HCT116 (cell line): Measurements from ENCODE around the gene PCDH15. TPM values are rescaled to one million over a fixed set of nuclear protein-coding genes. Genes with fewer than 3 reads are reported as not detected.

Source experiments
- ATAC-seq: fragments of 200-7000 bp; cut with Tn5 transposase; 2 replicates; pipeline ENCODE4 v1.9.1; 2020; ENCODE audit warnings: mild to moderate bottlenecking, moderate library complexity
- BruUV-seq: library from RNA; stranded (reverse); fragments of 400-500 nt; replicated peaks from 2 replicates; lab custom pipeline; 2021; lab: Mats Ljungman, UMichigan
- CTCF ChIA-PET: fragments of 300-600 bp; sonication (Branson Sonifier 250); formaldehyde crosslinking; loops from one replicate; lab custom pipeline; 2021; ENCODE audit warnings: antibody characterized with exemption; lab: Charles Lee
- POLR2A ChIA-PET: fragments of 300-600, 350-600 bp; sonication (Branson Sonifier 250); formaldehyde crosslinking; loops from one replicate; lab custom pipeline; 2021; ENCODE audit warnings: antibody characterized with exemption; lab: Charles Lee
- RAD21 ChIA-PET, 2 experiments: fragments of 300-600 bp; sonication (Branson Sonifier 250); formaldehyde crosslinking; loops; one replicate each; lab custom pipeline; 2023; ENCODE audit warnings: low total read pairs in 2 of 2; ENCODE audit not compliant: uncharacterized antibody in 2 of 2, unreplicated experiment in 2 of 2, low non-redundant PET in 1 of 2; lab: Charles Lee
- DNase-seq: peaks from one replicate; pipeline ENCODE4 v3.0.0-alpha.2; 2010; ENCODE audit warnings: low read depth, low spot score
- H2AFZ ChIP-seq: fragments of 200-600 bp; shearing (Covaris generic), sonication (generic); 2 replicates; pipeline ENCODE4 v1.6.1; 2017; ENCODE audit warnings: low read depth, mixed run types, mixed read lengths, antibody characterized with exemption, low read length; ENCODE audit not compliant: poor library complexity, severe bottlenecking
- H3K27ac ChIP-seq: 2 replicates; pipeline ENCODE4 v1.5.1; 2012; ENCODE audit warnings: low read depth, low read length
- H3K27me3 ChIP-seq: fragments of 200-600 bp; sonication (generic); 2 replicates; pipeline ENCODE4 v1.6.1; 2016; ENCODE audit warnings: mixed run types, low read length, mixed read lengths; ENCODE audit not compliant: insufficient read depth
- H3K36me3 ChIP-seq, 2 experiments: fragments of 200-500 bp in 1 of 2; fragments of 200-600 bp in 1 of 2; sonication (Bioruptor generic) in 1 of 2; sonication (generic) in 1 of 2; 2 replicates each; pipeline versions ENCODE4 v1.5.1 to v1.6.1; 2014 to 2016; ENCODE audit warnings: low read length in 2 of 2, inconsistent platforms in 1 of 2, mixed read lengths in 1 of 2, mixed run types in 1 of 2; ENCODE audit not compliant: insufficient read depth in 2 of 2, control insufficient read depth in 1 of 2
- H3K4me1 ChIP-seq, 2 experiments: fragments of 200-600 bp in 1 of 2; sonication (generic) in 1 of 2; 2 replicates each; pipeline versions ENCODE4 v1.5.1 to v1.6.1; 2012 to 2017; ENCODE audit warnings: low read length in 2 of 2, inconsistent platforms in 1 of 2, mild to moderate bottlenecking in 1 of 2, mixed read lengths in 1 of 2, mixed run types in 1 of 2, moderate library complexity in 1 of 2; ENCODE audit not compliant: insufficient read depth in 2 of 2, control insufficient read depth in 1 of 2
- H3K4me2 ChIP-seq: fragments of 200-600 bp; sonication (generic); 2 replicates; pipeline ENCODE4 v1.6.1; 2017; ENCODE audit warnings: mixed run types, low read length, mixed read lengths
- H3K4me3 ChIP-seq, 2 experiments: fragments of 200-600 bp in 1 of 2; sonication (generic) in 1 of 2; replicated peaks in 1 of 2; 2 replicates each; pipeline ENCODE4 v1.5.1; 2011 to 2016; ENCODE audit warnings: low read length in 2 of 2, control low read depth in 1 of 2, low read depth in 1 of 2, mild to moderate bottlenecking in 1 of 2, mixed read lengths in 1 of 2, mixed run types in 1 of 2
- H3K79me2 ChIP-seq: fragments of 200-600 bp; sonication (generic); 2 replicates; pipeline ENCODE4 v1.6.1; 2017; ENCODE audit warnings: mild to moderate bottlenecking, mixed run types, low read length, moderate library complexity, mixed read lengths; ENCODE audit not compliant: insufficient read depth
- H3K9ac ChIP-seq: fragments of 200-600 bp; sonication (generic); 2 replicates; pipeline ENCODE4 v1.6.1; 2016; ENCODE audit warnings: low read length, mixed read lengths
- H3K9me2 ChIP-seq: fragments of 200-600 bp; sonication (generic), shearing (Covaris generic); 2 replicates; pipeline ENCODE4 v1.6.1; 2017; ENCODE audit warnings: mixed run types, mild to moderate bottlenecking, moderate library complexity; ENCODE audit not compliant: insufficient read depth
- H3K9me3 ChIP-seq, 2 experiments: fragments of 200-500 bp in 1 of 2; fragments of 200-600 bp in 1 of 2; sonication (Bioruptor generic) in 1 of 2; sonication (generic) in 1 of 2; 2 replicates each; pipeline ENCODE4 v1.6.1; 2014 to 2017; ENCODE audit warnings: low read length in 2 of 2, mixed read lengths in 2 of 2, inconsistent platforms in 1 of 2, low read depth in 1 of 2, mild to moderate bottlenecking in 1 of 2, mixed run types in 1 of 2, moderate library complexity in 1 of 2; ENCODE audit not compliant: control insufficient read depth in 1 of 2, insufficient read depth in 1 of 2
- H4K20me1 ChIP-seq: fragments of 200-600 bp; sonication (generic), shearing (Covaris generic); 2 replicates; pipeline ENCODE4 v1.6.1; 2017; ENCODE audit warnings: mixed run types, mild to moderate bottlenecking, moderate library complexity; ENCODE audit not compliant: insufficient read depth
- CEBPB ChIP-seq: IDR thresholded peaks from 2 replicates; pipeline ENCODE4 v1.6.1; 2012; ENCODE audit warnings: low read depth
- ELF1 ChIP-seq: IDR thresholded peaks from 2 replicates; pipeline ENCODE4 v1.6.1; 2012; ENCODE audit warnings: low read depth, borderline replicate concordance
- FOSL1 ChIP-seq: IDR thresholded peaks from 2 replicates; pipeline ENCODE4 v1.6.1; 2012; ENCODE audit warnings: low read depth
- JUND ChIP-seq: IDR thresholded peaks from 2 replicates; pipeline ENCODE4 v1.6.1; 2012
- RAD21 ChIP-seq: IDR thresholded peaks from 2 replicates; pipeline ENCODE4 v1.6.1; 2012; ENCODE audit warnings: low read depth, mild to moderate bottlenecking
- SP1 ChIP-seq: IDR thresholded peaks from 2 replicates; pipeline ENCODE4 v1.6.1; 2012; ENCODE audit warnings: low read depth
- TCF7L2 ChIP-seq: IDR thresholded peaks from 2 replicates; pipeline ENCODE4 v1.7.0; 2011; ENCODE audit warnings: borderline replicate concordance, inconsistent platforms; ENCODE audit not compliant: insufficient read depth, insufficient read length; ENCODE audit errors: extremely low read depth
- ZFX ChIP-seq: fragments of 450-650 bp; IDR thresholded peaks from 2 replicates; pipeline ENCODE4 v1.6.1; 2017
- ZNF274 ChIP-seq: fragments of 200-500 bp; sonication (Bioruptor generic); IDR thresholded peaks from 2 replicates; pipeline ENCODE4 v1.6.1; 2014; ENCODE audit warnings: mild to moderate bottlenecking, low read depth, low read length, inconsistent platforms
- intact Hi-C: fragments of 100-400 bp; cut with micrococcal nuclease; formaldehyde crosslinking; loops from 2 replicates; pipeline ENCODE4 v1.10.0; 2022
- total RNA-seq: library from RNA; stranded (reverse); gene quantifications from one replicate; pipeline ENCODE4 v1.2.1, GENCODE V29; 2021; ENCODE audit not compliant: unreplicated experiment
- TF ChIP-seq, protein P1 (sequence below): IDR thresholded peaks from 2 replicates; pipeline ENCODE4 v1.6.1; 2012; ENCODE audit warnings: low read depth
- TF ChIP-seq, protein P2 (sequence below), 3 experiments: fragments of 200-600 bp in 1 of 3; sonication (generic) in 1 of 3; IDR thresholded peaks in 2 of 3; conservative IDR thresholded peaks in 1 of 3; 2 replicates each; pipeline ENCODE4 v1.5.1; 2012 to 2017; ENCODE audit warnings: low read depth in 2 of 3, low read length in 2 of 3, antibody characterized with exemption in 1 of 3, borderline replicate concordance in 1 of 3, control low read depth in 1 of 3, mild to moderate bottlenecking in 1 of 3, mixed read lengths in 1 of 3, mixed run types in 1 of 3, moderate library complexity in 1 of 3; ENCODE audit not compliant: insufficient read depth in 1 of 3
- TF ChIP-seq, protein P3 (sequence below): IDR thresholded peaks from 2 replicates; pipeline ENCODE4 v1.6.1; 2011; ENCODE audit warnings: mild to moderate bottlenecking, low read length, moderate library complexity; ENCODE audit not compliant: insufficient replicate concordance; ENCODE audit errors: extremely low read depth

The PCDH15 gene
- total RNA-seq, 1 experiment from 2014 or later = not detected

DNA sequence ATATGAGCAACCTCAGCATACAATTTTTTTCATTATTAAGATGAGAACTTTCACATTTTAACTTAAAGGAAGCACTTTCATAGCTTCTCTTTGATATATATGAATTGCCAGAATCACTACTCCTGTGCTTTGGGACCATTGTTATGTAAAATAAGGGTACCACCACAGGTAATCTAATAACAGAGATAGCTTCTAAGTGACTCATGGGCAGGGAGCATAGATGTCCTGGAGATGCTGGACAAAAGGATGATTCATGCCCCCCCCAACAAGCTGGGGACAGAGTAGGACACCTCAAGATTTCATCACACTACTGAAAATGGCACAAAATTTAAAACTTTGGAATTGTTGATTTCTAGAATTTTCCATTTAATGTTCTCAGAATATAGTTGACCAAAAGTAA is 641.1 kb downstream of the PCDH15 start:
- Histone ChIP-seq H3K27ac (no peak overlapping the region), H3K4me3 (no peak overlapping the region), H3K79me2 (no peaks in the 10 kb centered on the region), H4K20me1 (no peaks in the 10 kb centered on the region), H3K4me2 (no peak overlapping the region), H3K9ac (no peak overlapping the region), H3K9me3 (peaks cover 6 to 9% of the 10 kb centered on the region in 2 experiments; a peak in 2 of 4 replicates)
- intact Hi-C loops = no loop called here
- TF ChIP-seq FOSL1 (no peak), JUND (no peak), ELF1 (no peak), SP1 (no peak), CEBPB (no peak), ZFX (no peak), TCF7L2 (no peak), RAD21 (no peak), ZNF274 (no peak)
- TF ChIP-seq, protein P1, sequence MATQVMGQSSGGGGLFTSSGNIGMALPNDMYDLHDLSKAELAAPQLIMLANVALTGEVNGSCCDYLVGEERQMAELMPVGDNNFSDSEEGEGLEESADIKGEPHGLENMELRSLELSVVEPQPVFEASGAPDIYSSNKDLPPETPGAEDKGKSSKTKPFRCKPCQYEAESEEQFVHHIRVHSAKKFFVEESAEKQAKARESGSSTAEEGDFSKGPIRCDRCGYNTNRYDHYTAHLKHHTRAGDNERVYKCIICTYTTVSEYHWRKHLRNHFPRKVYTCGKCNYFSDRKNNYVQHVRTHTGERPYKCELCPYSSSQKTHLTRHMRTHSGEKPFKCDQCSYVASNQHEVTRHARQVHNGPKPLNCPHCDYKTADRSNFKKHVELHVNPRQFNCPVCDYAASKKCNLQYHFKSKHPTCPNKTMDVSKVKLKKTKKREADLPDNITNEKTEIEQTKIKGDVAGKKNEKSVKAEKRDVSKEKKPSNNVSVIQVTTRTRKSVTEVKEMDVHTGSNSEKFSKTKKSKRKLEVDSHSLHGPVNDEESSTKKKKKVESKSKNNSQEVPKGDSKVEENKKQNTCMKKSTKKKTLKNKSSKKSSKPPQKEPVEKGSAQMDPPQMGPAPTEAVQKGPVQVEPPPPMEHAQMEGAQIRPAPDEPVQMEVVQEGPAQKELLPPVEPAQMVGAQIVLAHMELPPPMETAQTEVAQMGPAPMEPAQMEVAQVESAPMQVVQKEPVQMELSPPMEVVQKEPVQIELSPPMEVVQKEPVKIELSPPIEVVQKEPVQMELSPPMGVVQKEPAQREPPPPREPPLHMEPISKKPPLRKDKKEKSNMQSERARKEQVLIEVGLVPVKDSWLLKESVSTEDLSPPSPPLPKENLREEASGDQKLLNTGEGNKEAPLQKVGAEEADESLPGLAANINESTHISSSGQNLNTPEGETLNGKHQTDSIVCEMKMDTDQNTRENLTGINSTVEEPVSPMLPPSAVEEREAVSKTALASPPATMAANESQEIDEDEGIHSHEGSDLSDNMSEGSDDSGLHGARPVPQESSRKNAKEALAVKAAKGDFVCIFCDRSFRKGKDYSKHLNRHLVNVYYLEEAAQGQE = no peak
- TF ChIP-seq, protein P2, sequence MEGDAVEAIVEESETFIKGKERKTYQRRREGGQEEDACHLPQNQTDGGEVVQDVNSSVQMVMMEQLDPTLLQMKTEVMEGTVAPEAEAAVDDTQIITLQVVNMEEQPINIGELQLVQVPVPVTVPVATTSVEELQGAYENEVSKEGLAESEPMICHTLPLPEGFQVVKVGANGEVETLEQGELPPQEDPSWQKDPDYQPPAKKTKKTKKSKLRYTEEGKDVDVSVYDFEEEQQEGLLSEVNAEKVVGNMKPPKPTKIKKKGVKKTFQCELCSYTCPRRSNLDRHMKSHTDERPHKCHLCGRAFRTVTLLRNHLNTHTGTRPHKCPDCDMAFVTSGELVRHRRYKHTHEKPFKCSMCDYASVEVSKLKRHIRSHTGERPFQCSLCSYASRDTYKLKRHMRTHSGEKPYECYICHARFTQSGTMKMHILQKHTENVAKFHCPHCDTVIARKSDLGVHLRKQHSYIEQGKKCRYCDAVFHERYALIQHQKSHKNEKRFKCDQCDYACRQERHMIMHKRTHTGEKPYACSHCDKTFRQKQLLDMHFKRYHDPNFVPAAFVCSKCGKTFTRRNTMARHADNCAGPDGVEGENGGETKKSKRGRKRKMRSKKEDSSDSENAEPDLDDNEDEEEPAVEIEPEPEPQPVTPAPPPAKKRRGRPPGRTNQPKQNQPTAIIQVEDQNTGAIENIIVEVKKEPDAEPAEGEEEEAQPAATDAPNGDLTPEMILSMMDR (IDR thresholded peaks at IDR 0.05 in 2 of 3, conservative IDR thresholded peaks at IDR 0.05 in 1 of 3; ENCODE audit: borderline replicate concordance in 1 of 3, insufficient read depth in 1 of 3, low read depth in 2 of 3, low read length in 2 of 3) = no peak
- TF ChIP-seq, protein P3, sequence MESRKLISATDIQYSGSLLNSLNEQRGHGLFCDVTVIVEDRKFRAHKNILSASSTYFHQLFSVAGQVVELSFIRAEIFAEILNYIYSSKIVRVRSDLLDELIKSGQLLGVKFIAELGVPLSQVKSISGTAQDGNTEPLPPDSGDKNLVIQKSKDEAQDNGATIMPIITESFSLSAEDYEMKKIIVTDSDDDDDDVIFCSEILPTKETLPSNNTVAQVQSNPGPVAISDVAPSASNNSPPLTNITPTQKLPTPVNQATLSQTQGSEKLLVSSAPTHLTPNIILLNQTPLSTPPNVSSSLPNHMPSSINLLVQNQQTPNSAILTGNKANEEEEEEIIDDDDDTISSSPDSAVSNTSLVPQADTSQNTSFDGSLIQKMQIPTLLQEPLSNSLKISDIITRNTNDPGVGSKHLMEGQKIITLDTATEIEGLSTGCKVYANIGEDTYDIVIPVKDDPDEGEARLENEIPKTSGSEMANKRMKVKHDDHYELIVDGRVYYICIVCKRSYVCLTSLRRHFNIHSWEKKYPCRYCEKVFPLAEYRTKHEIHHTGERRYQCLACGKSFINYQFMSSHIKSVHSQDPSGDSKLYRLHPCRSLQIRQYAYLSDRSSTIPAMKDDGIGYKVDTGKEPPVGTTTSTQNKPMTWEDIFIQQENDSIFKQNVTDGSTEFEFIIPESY = no peak
- TF ChIP-seq, all 23 proteins: peak for 0
- H3K36me3 ChIP-seq = no peaks in the 10 kb centered on the region
- ATAC-seq = no peak
- no peak overlapping the region for H2AFZ ChIP-seq
- ChIA-PET CTCF (no interaction called here), RAD21 (no interaction called here), POLR2A (no interaction called here)
- no peaks in the 10 kb centered on the region for H3K4me1 ChIP-seq
- no peaks in the 10 kb centered on the region for H3K9me2 ChIP-seq
- no peaks in the 10 kb centered on the region for H3K27me3 ChIP-seq
- no peak for DNase-seq
- no TSS peak for BruUV-seq
